Right lobe of liver (tissue), 6 donors: ENCODE data around the gene METTL1. TPM values are rescaled to one million over a fixed set of nuclear protein-coding genes. Genes with fewer than 3 reads are reported as not detected.

Source experiments
- ATAC-seq, 4 donors: fragments of 200-7000 bp; cut with Tn5 transposase; one replicate each; pipeline ENCODE4 v1.9.1; 2020; ENCODE audit warnings: mild to moderate bottlenecking in 4 of 4, moderate library complexity in 4 of 4
- DNase-seq, 3 donors: peaks; one replicate each; pipeline ENCODE4 v3.0.0-alpha.2; 2020
- H3K27ac ChIP-seq, 3 donors: fragments of 200-600 bp; one replicate each; pipeline ENCODE4 v1.8.0; 2022
- H3K27me3 ChIP-seq, 2 donors: fragments of 200-600 bp; one replicate each; pipeline ENCODE4 v1.8.0; 2022
- H3K36me3 ChIP-seq, 4 donors: fragments of 200-600 bp; sonication (generic) in 1 of 4; one replicate each; pipeline versions ENCODE4 v1.5.1 to v1.8.0; 2017 to 2022; ENCODE audit warnings: control low read depth in 1 of 4
- H3K4me1 ChIP-seq, 4 donors: fragments of 200-600 bp; sonication (generic) in 1 of 4; one replicate each; pipeline versions ENCODE4 v1.5.1 to v1.8.0; 2017 to 2022; ENCODE audit warnings: control low read depth in 1 of 4
- H3K4me3 ChIP-seq, 3 donors: fragments of 200-600 bp; one replicate each; pipeline ENCODE4 v1.8.0; 2022
- H3K9me3 ChIP-seq, 4 donors: fragments of 200-600 bp; sonication (generic) in 1 of 4; one replicate each; pipeline versions ENCODE4 v1.5.1 to v1.8.0; 2017 to 2022; ENCODE audit warnings: control low read depth in 1 of 4
- CTCF ChIP-seq, 4 donors: fragments of 200-600 bp in 3 of 4; fragments of 450-650 bp in 1 of 4; IDR thresholded peaks; one replicate each; pipeline versions ENCODE4 v1.5.1 to v1.8.0; 2016 to 2022; ENCODE audit warnings: antibody characterized with exemption in 4 of 4, mild to moderate bottlenecking in 2 of 4
- POLR2A ChIP-seq: fragments of 450-650 bp; IDR thresholded peaks from one replicate; pipeline ENCODE4 v1.6.1; 2017; ENCODE audit warnings: antibody characterized with exemption, mild to moderate bottlenecking
- WGBS: methylation state at CpG from one replicate; pipeline ENCODE4 v1.1.6; 2018; ENCODE audit warnings: low coverage, low lambda C conversion rate; ENCODE audit not compliant: insufficient coverage; ENCODE audit errors: missing lambda C conversion rate; 5-methylcytosine and 5-hydroxymethylcytosine counted together
- intact Hi-C, 2 donors: fragments of 100-400 bp; cut with DNase I; formaldehyde crosslinking; loops; one replicate each; pipeline versions ENCODE4 v1.11.2 to v1.14.1; 2022
- total RNA-seq, 6 experiments: library from RNA; depleted of rRNA in 2 of 6; stranded (reverse); fragments of >200 nt in 2 of 6; fragmentation: NEBNext Ultra II Directional in 3 of 6; extraction: Animal tissue kit (Norgen Biotek cat#: 25700) in 3 of 6; gene quantifications; one replicate each; pipeline versions ENCODE4 v1.1.0 to v1.2.4, GENCODE V29; 2016 to 2023
- donor health status: DM: no; HTN: yes; CAD: no.
- donor health status: DM: no; HTN: no; CAD: no.
- donor health status: DM: no; HTN: no; CAD: no.
- donor health status: DM: no; HTN: yes; CAD: no.
- donor health status: DM: no; HTN: yes; CAD: no.

METTL1 gene
- total RNA-seq, 6 experiments from 2014 or later: 9.7 to 13.6 (median 10.3) TPM

DNA sequence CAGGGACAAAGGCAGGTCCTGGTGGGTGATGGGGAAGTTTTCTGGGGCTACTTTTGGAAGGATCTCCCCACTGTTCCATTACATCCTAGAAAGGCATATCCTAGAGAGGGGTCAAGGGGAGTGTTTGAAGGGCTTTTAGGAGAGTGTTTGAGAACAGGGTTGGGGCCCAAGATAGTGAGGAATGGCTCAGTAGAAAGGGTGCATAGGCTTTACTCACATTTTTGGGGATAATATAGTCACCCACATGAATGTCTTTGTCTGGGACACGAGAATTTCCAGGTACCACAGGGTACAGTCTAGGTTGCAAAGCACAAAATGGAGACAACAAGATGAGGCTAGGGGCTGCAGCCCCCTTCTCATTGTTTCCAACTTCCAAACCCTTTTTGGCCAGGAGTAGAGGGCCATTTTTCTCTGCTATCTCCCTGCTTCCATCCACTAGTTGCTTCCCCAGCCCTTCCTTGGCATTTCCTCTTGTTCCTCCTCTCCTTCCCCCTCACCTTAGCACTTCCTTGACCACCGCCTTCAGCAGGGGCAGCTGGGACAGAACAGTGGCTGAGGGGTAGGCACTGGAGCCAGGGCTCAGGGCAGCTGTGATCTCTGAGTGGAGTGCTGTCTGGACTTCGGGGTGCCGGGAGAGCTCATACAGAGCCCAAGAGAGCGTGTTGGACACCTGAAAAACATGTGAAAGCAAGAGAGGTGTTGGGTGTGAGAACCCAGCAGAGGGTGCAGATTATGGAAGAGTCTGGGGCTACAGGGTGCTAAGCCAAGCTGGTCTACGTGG lies 7.8 kb downstream of the METTL1 start:
- Histone ChIP-seq H3K9me3 (no peaks in the 10 kb centered on the region), H3K4me3 (no peak overlapping the region), H3K36me3 (no peaks in the 10 kb centered on the region), H3K27ac (no peak overlapping the region), H3K27me3 (peaks cover 4 to 9% of the 10 kb centered on the region in 2 donors), H3K4me1 (peaks cover 0 to 16% (median 0%) of the 10 kb centered on the region in 4 donors)
- no peak for ATAC-seq
- intact Hi-C loops: no loop called here
- DNase-seq: no peak
- no peak for TF ChIP-seq POLR2A
- TF ChIP-seq CTCF (IDR thresholded peaks at IDR 0.05): no peak
- 80% methylated on average over 4 of the region's 6 CpGs for WGBS

DNA sequence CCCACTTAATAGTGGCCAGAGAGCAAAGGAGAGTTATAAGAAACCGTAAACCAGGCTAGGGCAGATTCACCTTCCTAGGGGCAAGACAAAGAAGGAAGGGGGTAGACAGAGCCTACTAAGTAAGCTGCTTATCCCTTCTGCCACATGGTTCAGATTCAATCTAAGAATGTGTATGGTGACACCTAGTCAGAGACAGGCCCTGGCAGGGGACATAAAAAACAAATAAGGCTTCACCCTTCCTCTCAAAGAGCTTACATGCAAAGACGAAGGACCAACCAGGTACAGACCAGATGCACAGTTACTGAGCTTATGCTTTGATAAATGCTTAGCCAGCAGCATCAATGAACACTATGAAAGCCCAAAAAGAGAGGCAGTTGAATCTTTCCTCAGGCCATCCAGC lies 9.4 kb downstream of the METTL1 start:
- Histone ChIP-seq H3K4me3 (no peak overlapping the region), H3K9me3 (no peaks in the 10 kb centered on the region), H3K36me3 (no peaks in the 10 kb centered on the region), H3K27ac (no peak overlapping the region), H3K4me1 (peaks cover 0 to 16% (median 0%) of the 10 kb centered on the region in 4 donors), H3K27me3 (peaks cover 4 to 9% of the 10 kb centered on the region in 2 donors)
- TF ChIP-seq POLR2A (no peak), CTCF (IDR thresholded peaks at IDR 0.05) (no peak)
- ATAC-seq: no peak
- 83% methylated on average over 2 of the region's 2 CpGs for WGBS
- DNase-seq: no peak
- intact Hi-C loops: no loop called here

DNA sequence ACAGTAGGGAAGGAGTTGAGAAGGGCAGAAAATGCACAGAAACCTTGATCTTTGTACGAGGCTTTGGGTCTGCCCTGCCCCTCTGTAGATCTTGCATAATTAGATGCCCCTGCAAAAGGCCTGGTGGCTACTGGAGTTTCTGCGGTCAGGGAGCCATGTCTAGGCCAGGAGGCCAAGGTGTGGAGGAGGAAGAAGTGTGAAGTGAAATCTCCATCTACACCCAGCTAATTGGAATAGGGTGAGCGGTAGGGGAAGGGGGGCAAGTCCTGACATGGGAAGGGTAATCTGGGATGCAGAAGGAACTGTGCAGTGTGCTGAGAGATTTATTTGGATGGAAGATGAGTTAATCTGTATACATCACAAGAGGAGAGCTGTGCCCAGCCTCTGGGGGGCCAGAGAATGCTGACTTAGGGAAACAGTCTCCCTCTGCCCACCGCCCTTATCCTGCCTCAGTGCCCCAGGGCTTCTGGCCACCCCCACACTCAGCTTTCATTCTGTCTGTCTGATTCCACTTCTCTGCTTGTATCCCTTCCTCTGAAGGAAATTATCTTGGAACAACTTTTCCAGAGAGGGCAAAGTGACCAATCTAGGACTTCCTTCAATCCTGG lies 10.4 kb downstream of the METTL1 start:
- H3K4me1 ChIP-seq: peaks cover 0 to 19% (median 0%) of the 10 kb centered on the region in 4 donors
- H3K36me3 ChIP-seq: no peaks in the 10 kb centered on the region
- no peak overlapping the region for H3K27ac ChIP-seq
- TF ChIP-seq POLR2A (no peak), CTCF (IDR thresholded peaks at IDR 0.05) (no peak)
- H3K9me3 ChIP-seq: no peaks in the 10 kb centered on the region
- intact Hi-C loops: no loop called here
- no peak for DNase-seq
- WGBS: 75% methylated on average over 4 of the region's 4 CpGs
- no peak for ATAC-seq
- no peak overlapping the region for H3K4me3 ChIP-seq
- H3K27me3 ChIP-seq: peaks cover 4 to 9% of the 10 kb centered on the region in 2 donors

- WGBS: 89% methylated on average over 3 of the region's 3 CpGs
- no peak for ATAC-seq
- Histone ChIP-seq H3K4me1 (peaks cover 0 to 18% (median 0%) of the 10 kb centered on the region in 4 donors), H3K4me3 (no peak overlapping the region), H3K27ac (no peak overlapping the region), H3K27me3 (peaks cover 4 to 9% of the 10 kb centered on the region in 2 donors), H3K36me3 (no peaks in the 10 kb centered on the region), H3K9me3 (no peaks in the 10 kb centered on the region)
- DNase-seq: no peak
- TF ChIP-seq POLR2A: no peak
- TF ChIP-seq CTCF (IDR thresholded peaks at IDR 0.05): no peak
- intact Hi-C loops: no loop called here
Observed at GRCh38 chr12:57760347-57760982, 11.4 kb downstream of the METTL1 start.
